ENCODE data around the gene KRTAP5-4.

Gene KRTAP5-4

GRCh38 chr11:1572197-1573076 is 49.5 kb downstream of the KRTAP5-4 start, which contains the start of gene DUSP8:
Gene DUSP8 (minus strand): TSS chr11:1572271. CDS start chr11:1565826, 6,445 bp downstream.
- peak; percentile 85 for DNase-seq (ENCODE audit: low read depth in 2 of 2)

GRCh38 chr11:1571760-1572196 is 50.2 kb downstream of the KRTAP5-4 start:
- no peak for DNase-seq (ENCODE audit: low read depth in 2 of 2)
